ENCODE results near the gene TOB2. TPM values are rescaled to one million over a fixed set of nuclear protein-coding genes. Genes with fewer than 3 reads are reported as not detected.
A peak's percentile ranks its signal among the peaks of the same experiment; 100 is the strongest.

TOB2 gene
- polyA plus RNA-seq, 1 donor from 2014 or later, result 8.2 TPM

GRCh38 chr22:41469218-41469851 lies 22.7 kb upstream of the TOB2 start:
- no peaks in the 10 kb centered on the region for H3F3A ChIP-seq (ENCODE audit: insufficient read depth, low read length, poor library complexity, severe bottlenecking)

GRCh38 chr22:41468381-41469217 lies 22.0 kb upstream of the TOB2 start, which contains the start of the genes ACO2 and PHF5A:
ACO2 (plus strand) TSS chr22:41469117; CDS start chr22:41469147, 30 bp downstream.
PHF5A (minus strand) TSS chr22:41468692; CDS start chr22:41468653, 39 bp downstream.
- Histone ChIP-seq H2AFZ (ENCODE audit: low read depth, low read length) (peak within 1 kb of the TSS; percentile 74), H3K79me2 (replicated peaks; ENCODE audit: insufficient read depth, low read length) (peaks cover 64% of the 10 kb centered on the region), H3K4me2 (ENCODE audit: low read length) (peak within 1 kb of the TSS; percentile 98)

More at GRCh38 chr22:41469218-41469851, 22.7 kb upstream of the TOB2 start:
- Histone ChIP-seq H3K36me3 (ENCODE audit: insufficient read depth, low read length) (no peaks in the 10 kb centered on the region), H3K4me3 (ENCODE audit: low read length) (peak overlapping the region; percentile 98), H3K27ac (ENCODE audit: low read length) (peak overlapping the region; percentile 95), H3K9me3 (ENCODE audit: low read length) (no peaks in the 10 kb centered on the region), H4K20me1 (ENCODE audit: insufficient read depth) (no peaks in the 10 kb centered on the region), H3K79me2 (replicated peaks; ENCODE audit: insufficient read depth, low read length) (peaks cover 68% of the 10 kb centered on the region), H3K9ac (ENCODE audit: low read length) (peak overlapping the region; percentile 96), H3K9me2 (ENCODE audit: insufficient read depth, low read length) (no peaks in the 10 kb centered on the region), H3K27me3 (ENCODE audit: insufficient read depth, low read depth, low read length) (no peaks in the 10 kb centered on the region), H3K4me2 (ENCODE audit: low read length) (peak overlapping the region; percentile 98), H2AFZ (ENCODE audit: low read depth, low read length) (peak overlapping the region; percentile 60)
- TF ChIP-seq EZH2 (IDR thresholded peaks at IDR 0.05; ENCODE audit: borderline replicate concordance, insufficient read depth, low read length, poor library complexity, severe bottlenecking), result no peak
- TF ChIP-seq RAD21 (conservative IDR thresholded peaks at IDR 0.05), result peak; percentile 13
- peak; percentile 31 for TF ChIP-seq SMC3 (conservative IDR thresholded peaks at IDR 0.05; ENCODE audit: poor library complexity)
- TF ChIP-seq TAF1 (IDR thresholded peaks at IDR 0.05; ENCODE audit: low read depth), result peak; percentile 43

More at GRCh38 chr22:41468381-41469217, 22.0 kb upstream of the TOB2 start, which contains the start of the genes ACO2 and PHF5A:
- peak within 1 kb of the TSS; percentile 98 for H3K4me3 ChIP-seq (ENCODE audit: low read length)
- TF ChIP-seq POLR2AphosphoS5 (IDR thresholded peaks at IDR 0.05) (peak; percentile 96), MXI1 (conservative IDR thresholded peaks at IDR 0.05; ENCODE audit: poor library complexity, severe bottlenecking) (peak; percentile 93), EZH2 (IDR thresholded peaks at IDR 0.05; ENCODE audit: borderline replicate concordance, insufficient read depth, low read length, poor library complexity, severe bottlenecking) (no peak), RAD21 (conservative IDR thresholded peaks at IDR 0.05) (no peak), SMC3 (conservative IDR thresholded peaks at IDR 0.05; ENCODE audit: poor library complexity) (peak; percentile 39), EP300 (conservative IDR thresholded peaks at IDR 0.05; ENCODE audit: poor library complexity, severe bottlenecking) (peak; percentile 75), REST (IDR thresholded peaks at IDR 0.05; ENCODE audit: borderline replicate concordance) (peak; percentile 86), TAF1 (IDR thresholded peaks at IDR 0.05; ENCODE audit: low read depth) (peak; percentile 81), CTCF (IDR thresholded peaks at IDR 0.05; ENCODE audit: poor library complexity, severe bottlenecking) (no peak)
- H4K20me1 ChIP-seq (ENCODE audit: insufficient read depth), result no peaks in the 10 kb centered on the region
- no peaks in the 10 kb centered on the region for H3K9me2 ChIP-seq (ENCODE audit: insufficient read depth, low read length)
- peak within 1 kb of the TSS; percentile 96 for H3K9ac ChIP-seq (ENCODE audit: low read length)
- H3K9me3 ChIP-seq (ENCODE audit: low read length), result no peaks in the 10 kb centered on the region
- no peaks in the 10 kb centered on the region for H3K27me3 ChIP-seq (ENCODE audit: insufficient read depth, low read depth, low read length)
- no peaks in the 10 kb centered on the region for H3K36me3 ChIP-seq (ENCODE audit: insufficient read depth, low read length)
- no peaks in the 10 kb centered on the region for H3F3A ChIP-seq (ENCODE audit: insufficient read depth, low read length, poor library complexity, severe bottlenecking)
- peak within 1 kb of the TSS; percentile 95 for H3K27ac ChIP-seq (ENCODE audit: low read length)
